Osteocyte (in vitro differentiated cells): ENCODE data around the gene LHFPL3. TPM values are rescaled to one million over a fixed set of nuclear protein-coding genes. Genes with fewer than 3 reads are reported as not detected.

ENCODE experiments used
- DNase-seq: peaks from one replicate; pipeline ENCODE4 v3.0.0; 2021; ENCODE audit warnings: mixed read lengths; ENCODE audit not compliant: unreplicated experiment; ENCODE audit errors: extremely low spot score
- H3K27ac Mint-ChIP-seq: one replicate; pipeline ENCODE4 v1.8.0; 2021; ENCODE audit warnings: mild to moderate bottlenecking, mixed read lengths; ENCODE audit not compliant: unreplicated experiment
- H3K27me3 Mint-ChIP-seq: one replicate; pipeline ENCODE4 v1.8.0; 2021; ENCODE audit warnings: mixed read lengths; ENCODE audit not compliant: unreplicated experiment
- H3K36me3 Mint-ChIP-seq: one replicate; pipeline ENCODE4 v1.8.0; 2021; ENCODE audit warnings: mixed read lengths; ENCODE audit not compliant: unreplicated experiment
- H3K4me1 Mint-ChIP-seq: one replicate; pipeline ENCODE4 v1.8.0; 2021; ENCODE audit warnings: mixed read lengths; ENCODE audit not compliant: unreplicated experiment
- H3K4me3 Mint-ChIP-seq: one replicate; pipeline ENCODE4 v1.8.0; 2021; ENCODE audit warnings: mild to moderate bottlenecking, moderate library complexity, mixed read lengths; ENCODE audit not compliant: unreplicated experiment
- H3K9me3 Mint-ChIP-seq: one replicate; pipeline ENCODE4 v1.8.0; 2021; ENCODE audit warnings: mixed read lengths; ENCODE audit not compliant: unreplicated experiment
- total RNA-seq: library from RNA; stranded (reverse); gene quantifications from 2 replicates; pipeline ENCODE4 v1.2.1, GENCODE V29; 2021
- TF ChIP-seq, protein P1 (sequence below): fragments of 200-600 bp; sonication (generic); IDR thresholded peaks from 2 replicates; pipeline ENCODE4 v1.5.0; 2021; ENCODE audit warnings: antibody characterized with exemption, mild to moderate bottlenecking, moderate library complexity

Gene LHFPL3
- total RNA-seq, 1 donor from 2014 or later, result not detected

DNA sequence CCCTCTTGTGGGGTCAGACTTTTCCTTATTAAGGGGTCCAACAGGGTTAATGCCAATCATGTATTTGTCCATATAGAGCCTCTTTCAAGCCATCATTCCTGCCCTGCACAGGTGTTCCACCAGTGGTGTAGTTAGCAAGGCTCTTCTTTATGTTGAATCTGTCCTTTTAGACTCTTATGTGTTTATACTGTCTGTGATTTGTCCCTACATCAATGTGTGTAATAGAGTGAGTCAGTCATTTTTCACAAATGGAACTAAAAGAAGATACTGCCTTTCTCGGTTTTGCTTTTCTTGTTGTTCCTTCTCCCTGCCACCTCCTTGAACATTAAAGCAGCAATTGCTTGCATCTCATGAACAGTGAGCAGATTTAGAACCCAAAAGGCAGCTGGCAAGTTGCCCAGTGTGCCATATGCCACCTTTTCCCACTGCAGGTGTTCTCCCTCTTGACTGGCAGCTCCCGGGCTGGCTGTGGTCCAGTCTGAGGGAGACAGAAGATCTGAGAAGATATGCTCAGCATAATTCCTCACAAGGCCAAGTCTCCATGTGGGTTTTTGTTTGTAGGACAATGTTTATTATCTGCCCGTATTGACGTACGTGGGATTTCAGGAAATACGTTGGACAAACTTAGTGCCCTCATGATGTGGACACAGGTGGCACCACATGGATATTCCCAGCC is 154.1 kb downstream of the LHFPL3 start:
- no peaks in the 10 kb centered on the region for H3K9me3 Mint-ChIP-seq
- no peaks in the 10 kb centered on the region for H3K36me3 Mint-ChIP-seq
- no peak for DNase-seq
- TF ChIP-seq, protein P1, sequence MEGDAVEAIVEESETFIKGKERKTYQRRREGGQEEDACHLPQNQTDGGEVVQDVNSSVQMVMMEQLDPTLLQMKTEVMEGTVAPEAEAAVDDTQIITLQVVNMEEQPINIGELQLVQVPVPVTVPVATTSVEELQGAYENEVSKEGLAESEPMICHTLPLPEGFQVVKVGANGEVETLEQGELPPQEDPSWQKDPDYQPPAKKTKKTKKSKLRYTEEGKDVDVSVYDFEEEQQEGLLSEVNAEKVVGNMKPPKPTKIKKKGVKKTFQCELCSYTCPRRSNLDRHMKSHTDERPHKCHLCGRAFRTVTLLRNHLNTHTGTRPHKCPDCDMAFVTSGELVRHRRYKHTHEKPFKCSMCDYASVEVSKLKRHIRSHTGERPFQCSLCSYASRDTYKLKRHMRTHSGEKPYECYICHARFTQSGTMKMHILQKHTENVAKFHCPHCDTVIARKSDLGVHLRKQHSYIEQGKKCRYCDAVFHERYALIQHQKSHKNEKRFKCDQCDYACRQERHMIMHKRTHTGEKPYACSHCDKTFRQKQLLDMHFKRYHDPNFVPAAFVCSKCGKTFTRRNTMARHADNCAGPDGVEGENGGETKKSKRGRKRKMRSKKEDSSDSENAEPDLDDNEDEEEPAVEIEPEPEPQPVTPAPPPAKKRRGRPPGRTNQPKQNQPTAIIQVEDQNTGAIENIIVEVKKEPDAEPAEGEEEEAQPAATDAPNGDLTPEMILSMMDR, result no peak
- no peaks in the 10 kb centered on the region for H3K27me3 Mint-ChIP-seq
- no peak overlapping the region for H3K27ac Mint-ChIP-seq
- no peak overlapping the region for H3K4me3 Mint-ChIP-seq
- H3K4me1 Mint-ChIP-seq, result no peaks in the 10 kb centered on the region

DNA sequence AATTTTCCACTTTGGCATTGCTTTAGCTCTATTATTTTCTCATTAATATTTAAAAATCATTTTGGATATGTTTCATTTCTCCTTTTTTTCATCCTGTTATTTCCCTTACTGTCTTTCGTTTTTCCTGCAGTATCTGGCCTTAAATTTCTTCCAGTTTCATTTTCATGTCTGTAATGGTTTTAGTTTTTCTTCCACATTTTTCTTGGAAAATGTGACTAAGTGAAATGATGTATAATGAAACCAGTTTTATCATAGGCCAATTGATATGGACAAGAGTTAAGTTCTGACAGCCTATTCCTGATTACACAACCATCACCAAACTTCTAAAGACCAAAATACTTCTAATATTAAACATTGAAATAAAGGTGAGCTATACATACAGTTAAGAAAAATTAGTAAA is 158.5 kb downstream of the LHFPL3 start:
- H3K4me3 Mint-ChIP-seq, result no peak overlapping the region
- no peaks in the 10 kb centered on the region for H3K4me1 Mint-ChIP-seq
- no peaks in the 10 kb centered on the region for H3K9me3 Mint-ChIP-seq
- H3K27me3 Mint-ChIP-seq, result no peaks in the 10 kb centered on the region
- TF ChIP-seq, protein P1, result no peak
- no peaks in the 10 kb centered on the region for H3K36me3 Mint-ChIP-seq
- no peak overlapping the region for H3K27ac Mint-ChIP-seq
- DNase-seq, result no peak

DNA sequence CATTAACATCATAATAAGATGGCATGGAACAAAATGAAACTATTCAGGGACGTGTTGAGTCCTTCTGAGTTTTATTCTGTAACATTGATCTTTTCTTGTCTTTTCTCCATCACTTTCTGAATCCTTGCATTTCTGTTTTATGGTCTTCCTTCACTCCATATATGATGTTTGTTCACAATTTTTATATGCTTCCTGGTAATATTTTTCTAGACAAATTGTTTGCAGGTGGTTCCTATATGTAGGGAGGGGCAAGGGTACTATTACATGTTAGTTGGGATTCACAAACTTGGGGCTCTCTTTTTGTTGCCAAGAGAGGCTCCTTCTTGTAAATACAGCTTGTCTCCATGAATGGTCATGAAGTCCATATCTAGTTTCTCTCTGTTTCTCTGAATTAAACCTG is 159.2 kb downstream of the LHFPL3 start:
- Mint-ChIP-seq H3K9me3 (no peaks in the 10 kb centered on the region), H3K27ac (no peak overlapping the region), H3K4me1 (no peaks in the 10 kb centered on the region), H3K27me3 (no peaks in the 10 kb centered on the region), H3K4me3 (no peak overlapping the region), H3K36me3 (no peaks in the 10 kb centered on the region)
- TF ChIP-seq, protein P1, result no peak
- no peak for DNase-seq

DNA sequence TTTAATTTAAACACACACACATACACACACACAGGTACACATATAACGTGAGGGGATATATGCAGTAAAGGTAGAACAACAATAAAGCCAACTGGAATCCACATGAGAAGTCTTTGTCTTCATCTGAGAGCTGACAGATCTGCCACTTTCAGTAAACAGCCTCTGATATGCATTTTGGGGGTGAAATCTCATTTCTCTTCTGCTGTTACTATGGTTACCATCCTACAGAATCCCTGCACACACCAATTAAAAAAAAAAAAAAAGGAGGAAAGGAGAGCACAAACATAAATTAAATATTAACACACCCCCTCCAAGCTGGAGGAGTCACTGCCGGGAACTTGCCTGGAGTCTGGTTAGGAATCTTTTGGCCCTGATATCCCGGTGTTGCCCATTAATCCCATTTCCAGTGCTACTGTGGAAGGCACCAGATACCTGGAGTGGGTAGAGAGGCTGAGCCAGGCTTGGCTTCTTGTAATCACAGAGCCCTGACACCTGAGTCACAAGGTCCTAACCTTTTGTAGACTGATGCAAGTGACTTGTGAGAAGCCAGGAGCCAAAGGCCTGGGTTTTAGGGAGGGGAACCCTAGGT is 169.1 kb downstream of the LHFPL3 start:
- peaks cover 7% of the 10 kb centered on the region for H3K9me3 Mint-ChIP-seq
- no peak overlapping the region for H3K27ac Mint-ChIP-seq
- no peak for DNase-seq
- no peak overlapping the region for H3K4me3 Mint-ChIP-seq
- no peaks in the 10 kb centered on the region for H3K36me3 Mint-ChIP-seq
- no peaks in the 10 kb centered on the region for H3K27me3 Mint-ChIP-seq
- no peaks in the 10 kb centered on the region for H3K4me1 Mint-ChIP-seq
- TF ChIP-seq, protein P1, result no peak

DNA sequence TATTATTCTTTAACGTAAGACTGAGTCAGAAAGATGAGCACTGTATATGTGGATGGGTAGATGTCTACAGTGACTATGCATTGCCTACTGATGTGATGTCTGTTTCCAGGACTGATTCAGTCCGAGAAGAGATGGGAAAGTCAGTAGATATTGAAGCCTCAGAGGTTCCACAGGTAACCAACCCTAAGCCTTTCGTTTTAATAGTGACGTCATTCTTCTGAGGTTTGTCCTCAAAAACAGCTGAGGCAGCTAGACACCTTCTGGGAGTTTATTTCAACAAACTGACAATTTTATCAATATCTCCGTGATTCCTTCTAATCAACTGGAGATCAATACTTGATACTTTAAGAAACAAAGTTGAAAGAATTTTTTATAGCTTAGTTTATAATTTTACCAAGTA is 171.6 kb downstream of the LHFPL3 start:
- H3K4me3 Mint-ChIP-seq, result no peak overlapping the region
- no peaks in the 10 kb centered on the region for H3K36me3 Mint-ChIP-seq
- TF ChIP-seq, protein P1, result no peak
- no peak for DNase-seq
- no peaks in the 10 kb centered on the region for H3K27me3 Mint-ChIP-seq
- no peaks in the 10 kb centered on the region for H3K4me1 Mint-ChIP-seq
- H3K27ac Mint-ChIP-seq, result no peak overlapping the region
- H3K9me3 Mint-ChIP-seq, result peaks cover 7% of the 10 kb centered on the region
